T-helper 17 cell (primary cell): ENCODE results near the gene ADAMTS12. TPM values are rescaled to one million over a fixed set of nuclear protein-coding genes. Genes with fewer than 3 reads are reported as not detected.

ENCODE experiments used
- ATAC-seq: fragments of 150-1000 bp; cut with Tn5 transposase; 2 replicates; pipeline ENCODE4 v1.10.0; 2021; ENCODE audit warnings: mild to moderate bottlenecking, moderate library complexity
- DNase-seq, 3 donors: peaks; one replicate each; pipeline versions ENCODE4 v3.0.0 to v3.0.0-alpha.2; 2020 to 2021
- H3K9me3 ChIP-seq: one replicate; pipeline ENCODE4 v1.7.0; 2013; ENCODE audit warnings: low read length, mild to moderate bottlenecking; ENCODE audit not compliant: control insufficient read depth, poor library complexity, severe bottlenecking
- H3K27ac Mint-ChIP-seq: one replicate; pipeline ENCODE4 v1.8.0; 2022; ENCODE audit warnings: mild to moderate bottlenecking, moderate library complexity, mixed read lengths
- H3K27me3 Mint-ChIP-seq: one replicate; pipeline ENCODE4 v1.8.0; 2022; ENCODE audit warnings: mixed read lengths
- H3K36me3 Mint-ChIP-seq: one replicate; pipeline ENCODE4 v1.8.0; 2022; ENCODE audit warnings: low read depth, mixed read lengths
- H3K4me1 Mint-ChIP-seq: one replicate; pipeline ENCODE4 v1.8.0; 2022; ENCODE audit warnings: mild to moderate bottlenecking, mixed read lengths
- H3K4me3 Mint-ChIP-seq: one replicate; pipeline ENCODE4 v1.8.0; 2022; ENCODE audit warnings: mild to moderate bottlenecking, moderate library complexity, mixed read lengths
- total RNA-seq, 4 donors: library from RNA in 2 of 4; stranded (reverse) in 2 of 4; gene quantifications; one replicate each; pipeline ENCODE4 v1.2.3 and lab custom pipeline; 2022 to 2026

Gene ADAMTS12
- total RNA-seq, 2 donors from 2014 or later: not detected

DNA sequence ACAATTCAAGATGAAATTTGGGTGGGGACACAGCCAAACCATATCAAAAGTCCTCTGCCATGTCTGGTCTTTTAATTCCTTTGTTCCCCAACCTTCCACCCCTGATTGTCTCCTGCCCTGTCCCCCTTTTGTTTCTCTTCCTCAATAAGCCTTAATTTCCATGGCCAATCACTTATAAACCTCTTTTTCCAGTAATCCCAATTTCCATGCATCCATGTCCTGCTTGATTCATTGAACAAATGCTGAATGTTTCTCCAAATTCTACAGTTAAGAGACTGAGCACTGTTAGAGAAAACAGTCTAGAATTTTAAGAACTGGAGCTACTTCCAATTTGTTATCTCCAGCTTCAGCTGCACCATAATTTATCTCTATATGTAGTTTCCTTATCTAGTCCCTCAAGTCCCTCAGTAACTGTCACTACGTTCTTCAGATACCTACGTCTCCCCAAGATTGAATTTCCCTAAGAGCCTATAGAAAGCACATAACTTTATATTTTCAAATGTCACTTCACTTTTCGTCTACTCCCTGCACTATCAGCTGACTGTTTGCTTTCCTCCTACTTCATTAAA is 416.8 kb downstream of the ADAMTS12 start:
- H3K9me3 ChIP-seq: no peaks in the 10 kb centered on the region
- ATAC-seq (no peak), DNase-seq (no peak)
- Mint-ChIP-seq H3K4me3 (no peak overlapping the region), H3K27ac (no peak overlapping the region), H3K4me1 (no peaks in the 10 kb centered on the region), H3K27me3 (no peaks in the 10 kb centered on the region), H3K36me3 (peaks cover 12% of the 10 kb centered on the region)

DNA sequence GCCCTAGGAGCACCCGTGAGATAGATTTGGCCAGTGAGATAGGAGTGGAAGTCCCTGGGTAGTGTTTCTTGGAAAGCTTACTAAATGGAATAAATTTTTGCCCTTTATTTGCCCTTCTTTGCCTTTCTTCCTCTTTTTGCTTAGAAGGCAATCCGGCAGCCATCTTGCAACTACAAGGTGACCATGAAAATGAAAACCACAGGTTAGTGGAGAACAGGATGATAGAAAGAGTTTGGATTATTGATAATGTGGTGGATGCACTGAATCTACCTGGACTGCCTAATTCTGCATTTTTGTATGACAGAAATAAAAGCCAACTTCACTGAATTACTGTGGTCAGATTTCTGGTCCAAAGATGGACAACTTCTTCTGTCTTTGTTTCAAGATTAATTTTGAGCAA is 417.8 kb downstream of the ADAMTS12 start:
- no peak overlapping the region for H3K27ac Mint-ChIP-seq
- no peaks in the 10 kb centered on the region for H3K27me3 Mint-ChIP-seq
- DNase-seq: no peak
- H3K9me3 ChIP-seq: no peaks in the 10 kb centered on the region
- ATAC-seq: no peak
- H3K4me3 Mint-ChIP-seq: no peak overlapping the region
- peaks cover 12% of the 10 kb centered on the region for H3K36me3 Mint-ChIP-seq
- H3K4me1 Mint-ChIP-seq: no peaks in the 10 kb centered on the region

Other genes starting within 250 kb of the ADAMTS12 start
- not detected for gene RXFP3, start 44.4 kb upstream of the ADAMTS12 start, total RNA-seq
- gene SLC45A2, start 92.7 kb upstream of the ADAMTS12 start, total RNA-seq: not detected
- gene AMACR, start 116.1 kb upstream of the ADAMTS12 start, total RNA-seq: 1 to 10 TPM; 2.0 to 3.0 TPM
- 1 to 10 TPM; 4.3 to 8.5 TPM for gene C1QTNF3, start 151.2 kb upstream of the ADAMTS12 start, total RNA-seq